GM18520 (cell line): ENCODE measurements around the gene GTSE1.
"Not testable (repeated sequence)": the region's sequence is repeated elsewhere in the genome, so short reads cannot be mapped to it uniquely, and the experiment has no call there.

ENCODE experiments used
- ATAC-seq: cut with Tn5 transposase; IDR thresholded peaks from one replicate; pipeline ENCODE4 v1.9.1; 2021; ENCODE audit not compliant: unreplicated experiment

The GTSE1 gene

GRCh38 chr22:46293577-46294260 is 3.0 kb upstream of the GTSE1 start:
- no peak for ATAC-seq

- ATAC-seq: no peak
These were observed 1.9 kb upstream of the GTSE1 start for GRCh38 chr22:46294784-46295183.

- ATAC-seq: no peak
These were observed 1.2 kb upstream of the GTSE1 start for GRCh38 chr22:46295277-46295971.

GRCh38 chr22:46297151-46297812 is 612 bp downstream of the GTSE1 start:
- ATAC-seq: no peak

GRCh38 chr22:46299101-46299500 is 2.4 kb downstream of the GTSE1 start:
- no peak for ATAC-seq

- no peak for ATAC-seq
These were observed 3.8 kb downstream of the GTSE1 start for GRCh38 chr22:46300491-46300890.

GRCh38 chr22:46303347-46303965 is 6.8 kb downstream of the GTSE1 start:
- no peak for ATAC-seq

- ATAC-seq: no peak
These were observed 11.8 kb downstream of the GTSE1 start for GRCh38 chr22:46308283-46308988.

- ATAC-seq: no peak
These were observed 12.9 kb downstream of the GTSE1 start for GRCh38 chr22:46309526-46310085.

GRCh38 chr22:46312056-46312455 is 15.4 kb downstream of the GTSE1 start:
- ATAC-seq: no peak

- ATAC-seq: not testable (repeated sequence)
These were observed 16.2 kb downstream of the GTSE1 start for GRCh38 chr22:46312848-46313247.

- ATAC-seq: no peak
These were observed 19.3 kb downstream of the GTSE1 start for GRCh38 chr22:46315976-46316375.

- no peak for ATAC-seq
These were observed 21.0 kb downstream of the GTSE1 start for GRCh38 chr22:46317646-46318045.

- ATAC-seq: no peak
These were observed 21.9 kb downstream of the GTSE1 start for GRCh38 chr22:46318576-46318975.

- no peak for ATAC-seq
These were observed 22.6 kb downstream of the GTSE1 start for GRCh38 chr22:46319319-46319718.

- ATAC-seq: no peak
These were observed 23.6 kb downstream of the GTSE1 start for GRCh38 chr22:46320166-46320710.

- no peak for ATAC-seq
These were observed 24.2 kb downstream of the GTSE1 start for GRCh38 chr22:46320716-46321386.

- ATAC-seq: no peak
These were observed 26.0 kb downstream of the GTSE1 start for GRCh38 chr22:46322711-46323110.

- no peak for ATAC-seq
These were observed 26.5 kb downstream of the GTSE1 start for GRCh38 chr22:46323162-46323561.
